HCT116 (cell line): ENCODE results near the gene CEP72. TPM values are rescaled to one million over a fixed set of nuclear protein-coding genes. Genes with fewer than 3 reads are reported as not detected.
"Not testable (repeated sequence)": the region's sequence is repeated elsewhere in the genome, so short reads cannot be mapped to it uniquely, and the experiment has no call there.

Experiments
- ATAC-seq: fragments of 200-7000 bp; cut with Tn5 transposase; 2 replicates; pipeline ENCODE4 v1.9.1; 2020; ENCODE audit warnings: mild to moderate bottlenecking, moderate library complexity
- BruUV-seq: library from RNA; stranded (reverse); fragments of 400-500 nt; replicated peaks from 2 replicates; lab custom pipeline; 2021; lab: Mats Ljungman, UMichigan
- CTCF ChIA-PET: fragments of 300-600 bp; sonication (Branson Sonifier 250); formaldehyde crosslinking; loops from one replicate; lab custom pipeline; 2021; ENCODE audit warnings: antibody characterized with exemption; lab: Charles Lee
- POLR2A ChIA-PET: fragments of 300-600, 350-600 bp; sonication (Branson Sonifier 250); formaldehyde crosslinking; loops from one replicate; lab custom pipeline; 2021; ENCODE audit warnings: antibody characterized with exemption; lab: Charles Lee
- RAD21 ChIA-PET, 2 experiments: fragments of 300-600 bp; sonication (Branson Sonifier 250); formaldehyde crosslinking; loops; one replicate each; lab custom pipeline; 2023; ENCODE audit warnings: low total read pairs in 2 of 2; ENCODE audit not compliant: uncharacterized antibody in 2 of 2, unreplicated experiment in 2 of 2, low non-redundant PET in 1 of 2; lab: Charles Lee
- DNase-seq: peaks from one replicate; pipeline ENCODE4 v3.0.0-alpha.2; 2010; ENCODE audit warnings: low read depth, low spot score
- H2AFZ ChIP-seq: fragments of 200-600 bp; shearing (Covaris generic), sonication (generic); 2 replicates; pipeline ENCODE4 v1.6.1; 2017; ENCODE audit warnings: low read depth, mixed run types, mixed read lengths, antibody characterized with exemption, low read length; ENCODE audit not compliant: poor library complexity, severe bottlenecking
- H3K27ac ChIP-seq: 2 replicates; pipeline ENCODE4 v1.5.1; 2012; ENCODE audit warnings: low read depth, low read length
- H3K27me3 ChIP-seq: fragments of 200-600 bp; sonication (generic); 2 replicates; pipeline ENCODE4 v1.6.1; 2016; ENCODE audit warnings: mixed run types, low read length, mixed read lengths; ENCODE audit not compliant: insufficient read depth
- H3K36me3 ChIP-seq, 2 experiments: fragments of 200-500 bp in 1 of 2; fragments of 200-600 bp in 1 of 2; sonication (Bioruptor generic) in 1 of 2; sonication (generic) in 1 of 2; 2 replicates each; pipeline versions ENCODE4 v1.5.1 to v1.6.1; 2014 to 2016; ENCODE audit warnings: low read length in 2 of 2, inconsistent platforms in 1 of 2, mixed read lengths in 1 of 2, mixed run types in 1 of 2; ENCODE audit not compliant: insufficient read depth in 2 of 2, control insufficient read depth in 1 of 2
- H3K4me1 ChIP-seq, 2 experiments: fragments of 200-600 bp in 1 of 2; sonication (generic) in 1 of 2; 2 replicates each; pipeline versions ENCODE4 v1.5.1 to v1.6.1; 2012 to 2017; ENCODE audit warnings: low read length in 2 of 2, inconsistent platforms in 1 of 2, mild to moderate bottlenecking in 1 of 2, mixed read lengths in 1 of 2, mixed run types in 1 of 2, moderate library complexity in 1 of 2; ENCODE audit not compliant: insufficient read depth in 2 of 2, control insufficient read depth in 1 of 2
- H3K4me2 ChIP-seq: fragments of 200-600 bp; sonication (generic); 2 replicates; pipeline ENCODE4 v1.6.1; 2017; ENCODE audit warnings: mixed run types, low read length, mixed read lengths
- H3K4me3 ChIP-seq, 2 experiments: fragments of 200-600 bp in 1 of 2; sonication (generic) in 1 of 2; replicated peaks in 1 of 2; 2 replicates each; pipeline ENCODE4 v1.5.1; 2011 to 2016; ENCODE audit warnings: low read length in 2 of 2, control low read depth in 1 of 2, low read depth in 1 of 2, mild to moderate bottlenecking in 1 of 2, mixed read lengths in 1 of 2, mixed run types in 1 of 2
- H3K79me2 ChIP-seq: fragments of 200-600 bp; sonication (generic); 2 replicates; pipeline ENCODE4 v1.6.1; 2017; ENCODE audit warnings: mild to moderate bottlenecking, mixed run types, low read length, moderate library complexity, mixed read lengths; ENCODE audit not compliant: insufficient read depth
- H3K9ac ChIP-seq: fragments of 200-600 bp; sonication (generic); 2 replicates; pipeline ENCODE4 v1.6.1; 2016; ENCODE audit warnings: low read length, mixed read lengths
- H3K9me2 ChIP-seq: fragments of 200-600 bp; sonication (generic), shearing (Covaris generic); 2 replicates; pipeline ENCODE4 v1.6.1; 2017; ENCODE audit warnings: mixed run types, mild to moderate bottlenecking, moderate library complexity; ENCODE audit not compliant: insufficient read depth
- H3K9me3 ChIP-seq, 2 experiments: fragments of 200-500 bp in 1 of 2; fragments of 200-600 bp in 1 of 2; sonication (Bioruptor generic) in 1 of 2; sonication (generic) in 1 of 2; 2 replicates each; pipeline ENCODE4 v1.6.1; 2014 to 2017; ENCODE audit warnings: low read length in 2 of 2, mixed read lengths in 2 of 2, inconsistent platforms in 1 of 2, low read depth in 1 of 2, mild to moderate bottlenecking in 1 of 2, mixed run types in 1 of 2, moderate library complexity in 1 of 2; ENCODE audit not compliant: control insufficient read depth in 1 of 2, insufficient read depth in 1 of 2
- H4K20me1 ChIP-seq: fragments of 200-600 bp; sonication (generic), shearing (Covaris generic); 2 replicates; pipeline ENCODE4 v1.6.1; 2017; ENCODE audit warnings: mixed run types, mild to moderate bottlenecking, moderate library complexity; ENCODE audit not compliant: insufficient read depth
- CBX3 ChIP-seq: IDR thresholded peaks from 2 replicates; pipeline ENCODE4 v1.6.1; 2012; ENCODE audit warnings: low read depth
- CEBPB ChIP-seq: IDR thresholded peaks from 2 replicates; pipeline ENCODE4 v1.6.1; 2012; ENCODE audit warnings: low read depth
- EGR1 ChIP-seq: IDR thresholded peaks from 2 replicates; pipeline ENCODE4 v1.6.1; 2012; ENCODE audit warnings: low read depth
- ELF1 ChIP-seq: IDR thresholded peaks from 2 replicates; pipeline ENCODE4 v1.6.1; 2012; ENCODE audit warnings: low read depth, borderline replicate concordance
- EZH2 ChIP-seq: fragments of 200-600 bp; sonication (generic); IDR thresholded peaks from 2 replicates; pipeline ENCODE4 v1.6.1; 2017; ENCODE audit warnings: antibody characterized with exemption, mixed run types
- EZH2phosphoT487 ChIP-seq: fragments of 200-600 bp; IDR thresholded peaks from 2 replicates; pipeline ENCODE4 v1.6.1; 2018; ENCODE audit warnings: antibody characterized with exemption, borderline replicate concordance
- FOSL1 ChIP-seq: IDR thresholded peaks from 2 replicates; pipeline ENCODE4 v1.6.1; 2012; ENCODE audit warnings: low read depth
- JUND ChIP-seq: IDR thresholded peaks from 2 replicates; pipeline ENCODE4 v1.6.1; 2012
- POLR2A ChIP-seq: IDR thresholded peaks from 2 replicates; pipeline ENCODE4 v1.7.0; 2011; ENCODE audit warnings: borderline replicate concordance; ENCODE audit not compliant: insufficient read depth, insufficient read length; ENCODE audit errors: extremely low read depth
- RAD21 ChIP-seq: IDR thresholded peaks from 2 replicates; pipeline ENCODE4 v1.6.1; 2012; ENCODE audit warnings: low read depth, mild to moderate bottlenecking
- SIN3A ChIP-seq: IDR thresholded peaks from 2 replicates; pipeline ENCODE4 v1.6.1; 2012; ENCODE audit warnings: low read depth
- SRF ChIP-seq: IDR thresholded peaks from 2 replicates; pipeline ENCODE4 v1.6.1; 2012; ENCODE audit warnings: low read depth
- ZNF274 ChIP-seq: fragments of 200-500 bp; sonication (Bioruptor generic); IDR thresholded peaks from 2 replicates; pipeline ENCODE4 v1.6.1; 2014; ENCODE audit warnings: mild to moderate bottlenecking, low read depth, low read length, inconsistent platforms
- intact Hi-C: fragments of 100-400 bp; cut with micrococcal nuclease; formaldehyde crosslinking; loops from 2 replicates; pipeline ENCODE4 v1.10.0; 2022
- total RNA-seq: library from RNA; stranded (reverse); gene quantifications from one replicate; pipeline ENCODE4 v1.2.1, GENCODE V29; 2021; ENCODE audit not compliant: unreplicated experiment
- TF ChIP-seq, protein P1 (sequence below): IDR thresholded peaks from 2 replicates; pipeline ENCODE4 v1.6.1; 2012
- TF ChIP-seq, protein P2 (sequence below): IDR thresholded peaks from 2 replicates; pipeline ENCODE4 v1.6.1; 2011; ENCODE audit warnings: mild to moderate bottlenecking, low read length, moderate library complexity; ENCODE audit not compliant: insufficient replicate concordance; ENCODE audit errors: extremely low read depth
- TF ChIP-seq, protein P3 (sequence below), 3 experiments: fragments of 200-600 bp in 1 of 3; sonication (generic) in 1 of 3; IDR thresholded peaks in 2 of 3; conservative IDR thresholded peaks in 1 of 3; 2 replicates each; pipeline ENCODE4 v1.5.1; 2012 to 2017; ENCODE audit warnings: low read depth in 2 of 3, low read length in 2 of 3, antibody characterized with exemption in 1 of 3, borderline replicate concordance in 1 of 3, control low read depth in 1 of 3, mild to moderate bottlenecking in 1 of 3, mixed read lengths in 1 of 3, mixed run types in 1 of 3, moderate library complexity in 1 of 3; ENCODE audit not compliant: insufficient read depth in 1 of 3

The CEP72 gene
- total RNA-seq, 1 experiment from 2014 or later, result 25.6 TPM

DNA sequence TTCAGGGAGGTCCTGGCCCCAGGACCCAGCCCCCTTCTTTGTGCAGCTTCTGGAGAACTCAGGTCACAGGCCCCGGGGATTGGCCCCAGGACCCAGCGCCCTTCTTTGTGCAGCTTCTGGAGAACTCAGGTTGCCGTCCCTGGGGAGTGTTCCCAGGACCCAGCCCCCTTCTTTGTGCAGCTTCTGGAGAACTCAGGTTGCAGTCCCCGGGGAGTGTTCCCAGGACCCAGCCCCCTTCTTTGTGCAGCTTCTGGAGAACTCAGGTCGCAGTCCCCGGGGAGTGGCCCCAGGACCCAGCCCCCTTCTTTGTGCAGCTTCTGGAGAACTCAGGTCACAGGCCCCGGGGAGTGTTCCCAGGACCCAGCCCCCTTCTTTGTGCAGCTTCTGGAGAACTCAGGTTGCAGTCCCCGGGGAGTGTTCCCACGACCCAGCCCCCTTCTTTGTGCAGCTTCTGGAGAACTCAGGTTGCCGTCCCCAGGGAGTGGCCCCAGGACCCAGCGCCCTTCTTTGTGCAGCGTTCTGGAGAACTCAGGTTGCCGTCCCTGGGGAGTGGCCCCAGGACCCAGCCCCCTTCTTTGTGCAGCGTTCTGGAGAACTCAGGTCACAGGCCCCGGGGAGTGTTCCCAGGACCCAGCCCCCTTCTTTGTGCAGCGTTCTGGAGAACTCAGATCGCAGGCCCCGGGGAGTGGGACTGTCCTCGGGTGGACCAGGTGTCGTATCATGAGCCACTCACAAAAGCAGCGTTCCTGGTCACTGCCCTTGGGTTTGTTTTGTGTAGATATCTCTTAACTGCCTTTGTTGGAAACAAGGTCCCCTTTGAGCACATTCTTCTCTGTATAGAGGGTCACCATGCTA is 16.4 kb downstream of the CEP72 start:
- H3K9me3 ChIP-seq, intact Hi-C loops, POLR2A ChIA-PET, H3K4me2 ChIP-seq, DNase-seq, H4K20me1 ChIP-seq, H3K9me2 ChIP-seq, H3K27ac ChIP-seq, H3K4me1 ChIP-seq, RAD21 ChIA-PET, ATAC-seq, H3K9ac ChIP-seq, CTCF ChIA-PET, H3K27me3 ChIP-seq, H2AFZ ChIP-seq, H3K4me3 ChIP-seq, BruUV-seq: not testable (repeated sequence)
- Histone ChIP-seq H3K36me3 (peaks cover 5 to 33% of the 10 kb centered on the region in 2 experiments; a peak in 3 of 4 replicates), H3K79me2 (peaks cover 31% of the 10 kb centered on the region)

DNA sequence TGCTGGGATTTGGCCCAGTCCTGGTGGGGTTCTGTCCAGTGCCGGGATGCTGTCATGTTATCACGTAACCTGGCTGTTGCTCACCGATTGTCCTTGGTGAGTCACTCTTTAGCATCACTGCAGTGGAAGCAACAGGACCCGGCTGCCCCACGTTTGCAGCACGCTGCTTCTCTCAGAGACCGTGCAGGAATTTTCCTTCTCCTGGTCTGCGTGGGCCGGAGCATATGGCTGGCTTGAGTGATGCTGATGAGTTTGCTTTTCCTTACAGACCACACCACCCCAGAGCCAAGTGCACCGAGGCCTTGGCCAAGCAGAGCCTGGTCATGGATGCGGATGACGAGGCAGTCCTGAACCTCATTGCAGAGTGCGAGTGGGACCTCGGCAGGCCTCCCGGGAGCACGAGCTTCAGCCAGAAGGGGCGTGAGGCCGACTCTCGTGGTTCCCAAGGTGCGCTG is 21.4 kb downstream of the CEP72 start:
- ChIA-PET RAD21 (no interaction called here), CTCF (no interaction called here), POLR2A (no interaction called here)
- Histone ChIP-seq H3K9ac (no peak overlapping the region), H3K27ac (no peak overlapping the region), H3K27me3 (no peaks in the 10 kb centered on the region), H3K79me2 (peaks cover 11% of the 10 kb centered on the region), H3K36me3 (peaks cover 18 to 43% of the 10 kb centered on the region in 2 experiments), H3K4me2 (no peak overlapping the region), H2AFZ (no peak overlapping the region), H4K20me1 (no peaks in the 10 kb centered on the region), H3K4me3 (no peak overlapping the region), H3K4me1 (no peaks in the 10 kb centered on the region), H3K9me3 (no peaks in the 10 kb centered on the region), H3K9me2 (no peaks in the 10 kb centered on the region)
- no TSS peak for BruUV-seq
- peak; percentile 57; the same call in 1 of the 2 replicates for ATAC-seq
- intact Hi-C loops, result no loop called here
- no peak for DNase-seq
- TF ChIP-seq EZH2, result no peak
- TF ChIP-seq RAD21, result no peak
- TF ChIP-seq, protein P1, sequence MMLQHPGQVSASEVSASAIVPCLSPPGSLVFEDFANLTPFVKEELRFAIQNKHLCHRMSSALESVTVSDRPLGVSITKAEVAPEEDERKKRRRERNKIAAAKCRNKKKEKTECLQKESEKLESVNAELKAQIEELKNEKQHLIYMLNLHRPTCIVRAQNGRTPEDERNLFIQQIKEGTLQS, result no peak
- no peak for TF ChIP-seq JUND
- TF ChIP-seq ELF1, result no peak
- no peak for TF ChIP-seq EZH2phosphoT487
- no peak for TF ChIP-seq POLR2A
- TF ChIP-seq, protein P2, sequence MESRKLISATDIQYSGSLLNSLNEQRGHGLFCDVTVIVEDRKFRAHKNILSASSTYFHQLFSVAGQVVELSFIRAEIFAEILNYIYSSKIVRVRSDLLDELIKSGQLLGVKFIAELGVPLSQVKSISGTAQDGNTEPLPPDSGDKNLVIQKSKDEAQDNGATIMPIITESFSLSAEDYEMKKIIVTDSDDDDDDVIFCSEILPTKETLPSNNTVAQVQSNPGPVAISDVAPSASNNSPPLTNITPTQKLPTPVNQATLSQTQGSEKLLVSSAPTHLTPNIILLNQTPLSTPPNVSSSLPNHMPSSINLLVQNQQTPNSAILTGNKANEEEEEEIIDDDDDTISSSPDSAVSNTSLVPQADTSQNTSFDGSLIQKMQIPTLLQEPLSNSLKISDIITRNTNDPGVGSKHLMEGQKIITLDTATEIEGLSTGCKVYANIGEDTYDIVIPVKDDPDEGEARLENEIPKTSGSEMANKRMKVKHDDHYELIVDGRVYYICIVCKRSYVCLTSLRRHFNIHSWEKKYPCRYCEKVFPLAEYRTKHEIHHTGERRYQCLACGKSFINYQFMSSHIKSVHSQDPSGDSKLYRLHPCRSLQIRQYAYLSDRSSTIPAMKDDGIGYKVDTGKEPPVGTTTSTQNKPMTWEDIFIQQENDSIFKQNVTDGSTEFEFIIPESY, result no peak
- no peak for TF ChIP-seq CEBPB
- no peak for TF ChIP-seq SIN3A
- TF ChIP-seq EGR1, result no peak
- TF ChIP-seq FOSL1, result no peak
- no peak for TF ChIP-seq SRF
- TF ChIP-seq ZNF274, result no peak
- no peak for TF ChIP-seq CBX3
- TF ChIP-seq, protein P3, sequence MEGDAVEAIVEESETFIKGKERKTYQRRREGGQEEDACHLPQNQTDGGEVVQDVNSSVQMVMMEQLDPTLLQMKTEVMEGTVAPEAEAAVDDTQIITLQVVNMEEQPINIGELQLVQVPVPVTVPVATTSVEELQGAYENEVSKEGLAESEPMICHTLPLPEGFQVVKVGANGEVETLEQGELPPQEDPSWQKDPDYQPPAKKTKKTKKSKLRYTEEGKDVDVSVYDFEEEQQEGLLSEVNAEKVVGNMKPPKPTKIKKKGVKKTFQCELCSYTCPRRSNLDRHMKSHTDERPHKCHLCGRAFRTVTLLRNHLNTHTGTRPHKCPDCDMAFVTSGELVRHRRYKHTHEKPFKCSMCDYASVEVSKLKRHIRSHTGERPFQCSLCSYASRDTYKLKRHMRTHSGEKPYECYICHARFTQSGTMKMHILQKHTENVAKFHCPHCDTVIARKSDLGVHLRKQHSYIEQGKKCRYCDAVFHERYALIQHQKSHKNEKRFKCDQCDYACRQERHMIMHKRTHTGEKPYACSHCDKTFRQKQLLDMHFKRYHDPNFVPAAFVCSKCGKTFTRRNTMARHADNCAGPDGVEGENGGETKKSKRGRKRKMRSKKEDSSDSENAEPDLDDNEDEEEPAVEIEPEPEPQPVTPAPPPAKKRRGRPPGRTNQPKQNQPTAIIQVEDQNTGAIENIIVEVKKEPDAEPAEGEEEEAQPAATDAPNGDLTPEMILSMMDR (IDR thresholded peaks at IDR 0.05 in 2 of 3, conservative IDR thresholded peaks at IDR 0.05 in 1 of 3; ENCODE audit: borderline replicate concordance in 1 of 3, insufficient read depth in 1 of 3, low read depth in 2 of 3, low read length in 2 of 3), result no peak
